Heart right ventricle (tissue), 16 donors: ENCODE results near the gene IGF2R. TPM values are rescaled to one million over a fixed set of nuclear protein-coding genes. Genes with fewer than 3 reads are reported as not detected.

Source experiments
- ATAC-seq, 8 donors: fragments of 200-7000 bp; cut with Tn5 transposase; one replicate each; pipeline ENCODE4 v1.9.1; 2020; ENCODE audit warnings: mild to moderate bottlenecking in 8 of 8, moderate library complexity in 8 of 8, moderate number of reproducible peaks in 1 of 8
- DNase-seq, 2 donors: peaks; one replicate each; pipeline ENCODE4 v3.0.0-alpha.2; 2020
- H3K27ac ChIP-seq, 10 donors: fragments of 200-600 bp; sonication (generic) in 2 of 10; one replicate each; pipeline versions ENCODE4 v1.5.0 to v1.8.0; 2020 to 2022; ENCODE audit warnings: mild to moderate bottlenecking in 3 of 10
- H3K27me3 ChIP-seq, 7 donors: fragments of 200-600 bp; one replicate each; pipeline ENCODE4 v1.8.0; 2021 to 2022; ENCODE audit warnings: mild to moderate bottlenecking in 2 of 7
- H3K36me3 ChIP-seq, 9 donors: fragments of 200-600 bp; sonication (generic) in 1 of 9; one replicate each; pipeline versions ENCODE4 v1.5.0 to v1.8.0; 2020 to 2022; ENCODE audit warnings: mild to moderate bottlenecking in 2 of 9
- H3K4me1 ChIP-seq, 9 donors: fragments of 200-600 bp; sonication (generic) in 1 of 9; one replicate each; pipeline versions ENCODE4 v1.5.0 to v1.8.0; 2020 to 2022; ENCODE audit warnings: mild to moderate bottlenecking in 4 of 9
- H3K4me3 ChIP-seq, 10 donors: fragments of 200-600 bp; sonication (generic) in 2 of 10; one replicate each; pipeline versions ENCODE4 v1.5.0 to v1.8.0; 2020 to 2022; ENCODE audit warnings: mild to moderate bottlenecking in 7 of 10, moderate library complexity in 2 of 10
- H3K9me3 ChIP-seq, 11 donors: fragments of 200-600 bp in 10 of 11; sonication (generic) in 2 of 11; one replicate each; pipeline versions ENCODE4 v1.5.0 to v1.8.0; 2013 to 2022; ENCODE audit warnings: mild to moderate bottlenecking in 2 of 11, control low read depth in 1 of 11, moderate library complexity in 1 of 11
- WGBS, 2 donors: extraction: QIAGEN DNeasy Blood & Tissue Kit; methylation state at CpG; one replicate each; pipeline ENCODE4 v1.1.7; 2013; ENCODE audit warnings: inconsistent platforms in 1 of 2; 5-methylcytosine and 5-hydroxymethylcytosine counted together
- intact Hi-C, 10 donors: fragments of 100-400 bp; cut with DNase I; formaldehyde crosslinking; loops; one replicate each; pipeline versions ENCODE4 v1.11.1 to v1.14.2; 2022
- polyA plus RNA-seq, 2 donors: library from polyadenylated mRNA; stranded (reverse); fragments of 200-250 nt; gene quantifications; one replicate each; pipeline ENCODE4 v1.2.3, GENCODE V29; 2013
- total RNA-seq, 10 donors: library from RNA; stranded (reverse); fragmentation: NEBNext Ultra II Directional in 3 of 10; extraction: Animal tissue kit (Norgen Biotek cat#: 25700) in 3 of 10; gene quantifications; one replicate each; pipeline versions ENCODE4 v1.2.1 to v1.2.4, GENCODE V29; 2021 to 2023
- TF ChIP-seq, protein P1 (sequence below), 9 donors: fragments of 200-600 bp; sonication (generic) in 2 of 9; IDR thresholded peaks; one replicate each; pipeline versions ENCODE4 v1.5.0 to v1.8.0; 2021 to 2022; ENCODE audit warnings: antibody characterized with exemption in 9 of 9, mild to moderate bottlenecking in 5 of 9, moderate library complexity in 1 of 9
- donor health status: Arrhythmogenic right ventricular cardiomyopathy.
- donor health status: ischemic (EF 13 %, LVEDD 7.1; RV severe dilation, severe dysfunction).
- donor health status: healthy with polysubstance abuse.
- donor health status: DM: no; HTN: yes; CAD: no.
- donor health status: DM: no; HTN: no; CAD: no.
- donor health status: ischemic (EF 25% LVEDD 6.9; RV normal size, moderate dysfunction).
- donor health status: ischemic (EF 25% LVEDD 5.7; RV mildly dilated, moderate dysfunction).
- donor health status: healthy.
- donor health status: DM: yes; HTN: yes; CAD: no.
- donor health status: Ischemic cardiomyopathy.
- donor health status: ischemic (EF 35%, LVEDD 5.7; RV mildly dilated, moderate dysfunction).
- donor health status: nonischemic (EF 11% LVEDD 7.7; RV severe dilation, severe dysfunction).
- donor health status: DM: yes; HTN: yes; CAD: no.
- donor health status: PGD.
- donor health status: ischemic (EF 29% LVEDD 5.4; RV normal size, mild dysfunction).
- donor health status: nonischemic (EF 23%, LVEDD 6.1; RV moderate dilation, normal function).

The IGF2R gene
- total and polyA plus RNA-seq, 12 donors, result 13.7 to 95.6 (median 70.2) TPM

DNA sequence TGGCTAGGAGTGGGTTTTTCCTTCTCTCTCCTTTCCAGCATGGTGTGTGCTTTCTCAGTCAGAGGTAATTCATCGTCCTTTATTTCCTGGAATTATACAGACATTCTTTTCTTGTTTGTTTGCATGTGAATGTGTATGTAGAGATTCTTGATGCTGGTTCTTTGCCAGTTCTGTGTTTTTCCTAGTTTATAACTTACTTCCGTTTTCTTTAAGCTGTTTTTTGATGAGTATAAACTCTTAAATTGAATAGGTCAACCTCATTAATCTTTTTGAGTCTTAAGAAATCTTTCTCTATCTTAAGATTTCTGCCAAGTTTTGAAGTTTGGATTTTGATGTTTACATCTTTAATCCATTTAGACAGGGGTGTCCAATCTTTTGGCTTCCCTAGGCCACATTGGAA, 38.7 kb downstream of the IGF2R start:
- H3K27ac ChIP-seq, result no peak overlapping the region
- H3K4me1 ChIP-seq, result peaks cover 0 to 68% (median 40%) of the 10 kb centered on the region in 9 donors
- no peaks in the 10 kb centered on the region for H3K27me3 ChIP-seq
- H3K9me3 ChIP-seq, result no peaks in the 10 kb centered on the region
- H3K4me3 ChIP-seq, result no peak overlapping the region
- TF ChIP-seq, protein P1, sequence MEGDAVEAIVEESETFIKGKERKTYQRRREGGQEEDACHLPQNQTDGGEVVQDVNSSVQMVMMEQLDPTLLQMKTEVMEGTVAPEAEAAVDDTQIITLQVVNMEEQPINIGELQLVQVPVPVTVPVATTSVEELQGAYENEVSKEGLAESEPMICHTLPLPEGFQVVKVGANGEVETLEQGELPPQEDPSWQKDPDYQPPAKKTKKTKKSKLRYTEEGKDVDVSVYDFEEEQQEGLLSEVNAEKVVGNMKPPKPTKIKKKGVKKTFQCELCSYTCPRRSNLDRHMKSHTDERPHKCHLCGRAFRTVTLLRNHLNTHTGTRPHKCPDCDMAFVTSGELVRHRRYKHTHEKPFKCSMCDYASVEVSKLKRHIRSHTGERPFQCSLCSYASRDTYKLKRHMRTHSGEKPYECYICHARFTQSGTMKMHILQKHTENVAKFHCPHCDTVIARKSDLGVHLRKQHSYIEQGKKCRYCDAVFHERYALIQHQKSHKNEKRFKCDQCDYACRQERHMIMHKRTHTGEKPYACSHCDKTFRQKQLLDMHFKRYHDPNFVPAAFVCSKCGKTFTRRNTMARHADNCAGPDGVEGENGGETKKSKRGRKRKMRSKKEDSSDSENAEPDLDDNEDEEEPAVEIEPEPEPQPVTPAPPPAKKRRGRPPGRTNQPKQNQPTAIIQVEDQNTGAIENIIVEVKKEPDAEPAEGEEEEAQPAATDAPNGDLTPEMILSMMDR (IDR thresholded peaks at IDR 0.05), result no peak
- peaks cover 0 to 33% (median 8%) of the 10 kb centered on the region in 9 donors for H3K36me3 ChIP-seq
- 33 to 58% methylated on average over 2 of the region's 2 CpGs for WGBS, 2 donors
- ATAC-seq (no peak), DNase-seq (no peak)
- intact Hi-C loops, result no loop called here

DNA sequence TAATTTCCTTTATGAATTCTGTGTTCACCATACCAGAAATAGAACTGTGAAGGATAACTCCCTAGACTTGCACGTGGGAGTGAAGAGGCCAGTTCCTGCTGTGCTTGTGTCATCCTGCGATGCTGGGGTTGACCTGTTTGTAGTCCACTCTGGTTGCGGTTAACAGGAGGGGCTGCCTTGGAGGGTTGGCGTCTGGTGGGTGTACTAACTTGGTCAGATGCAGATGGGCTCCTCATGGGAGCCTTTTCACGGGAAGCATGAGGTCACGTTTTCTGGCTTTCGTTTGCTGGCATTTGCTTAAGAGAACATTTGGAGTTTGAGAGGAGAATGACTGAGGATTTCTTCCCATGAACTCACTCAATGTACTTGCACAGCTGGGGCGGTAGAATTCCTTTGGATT, 41.2 kb downstream of the IGF2R start:
- peaks cover 0 to 45% (median 14%) of the 10 kb centered on the region in 9 donors for H3K36me3 ChIP-seq
- no peak overlapping the region for H3K4me3 ChIP-seq
- H3K9me3 ChIP-seq, result no peaks in the 10 kb centered on the region
- peaks cover 0 to 66% (median 45%) of the 10 kb centered on the region in 9 donors for H3K4me1 ChIP-seq
- TF ChIP-seq, protein P1 (IDR thresholded peaks at IDR 0.05), result no peak
- ATAC-seq (peak; percentile 66 to 87 (median 81)), DNase-seq (peak in 1 of 2 donors; percentile 74)
- WGBS, 2 donors, result 30 to 31% methylated on average over 8 of the region's 8 CpGs
- intact Hi-C loops, result no loop called here
- H3K27ac ChIP-seq, result peak overlapping the region in 5 of 10 donors; percentile 7 to 64 (median 49)
- H3K27me3 ChIP-seq, result no peaks in the 10 kb centered on the region

DNA sequence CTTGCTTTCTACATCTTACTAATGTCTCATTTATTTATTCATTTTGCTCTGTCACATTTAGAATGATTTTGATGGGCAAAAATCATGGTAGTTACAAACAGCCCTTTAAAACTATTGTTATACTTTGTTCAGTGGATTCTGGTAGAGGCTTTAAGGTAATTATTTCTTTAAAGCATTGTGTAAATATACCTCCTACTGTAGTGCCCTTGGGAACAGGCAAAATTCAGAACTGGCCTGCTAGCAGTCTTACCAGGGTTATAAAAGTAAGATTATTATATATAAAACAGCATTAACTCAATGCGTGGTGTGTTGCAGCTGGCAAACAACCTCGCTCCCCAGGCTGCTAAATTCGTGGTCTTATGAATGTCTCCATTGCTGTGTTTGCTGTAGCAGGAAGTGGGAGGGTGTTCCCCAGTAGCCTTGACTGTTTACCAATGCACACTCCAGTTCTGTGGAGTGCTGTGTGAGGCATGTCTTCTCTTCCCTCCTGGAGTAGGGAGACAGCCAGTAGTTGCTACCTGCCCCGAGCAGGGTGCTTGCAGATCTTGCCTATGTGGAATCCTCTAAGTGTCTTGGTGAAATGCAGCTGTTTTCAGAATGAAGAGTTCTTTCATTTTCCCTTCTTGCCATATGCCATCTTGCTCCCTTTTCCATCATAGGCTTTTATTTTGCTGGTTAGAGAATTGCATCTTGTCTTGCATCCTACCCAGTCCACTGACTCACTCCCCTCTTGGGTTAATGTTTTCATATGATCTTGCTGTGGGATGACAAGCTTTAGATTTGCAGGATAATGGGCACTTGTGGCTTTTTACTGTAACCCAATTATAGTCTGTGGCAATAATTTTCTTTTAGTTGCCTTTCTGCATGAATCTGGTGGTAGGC, 45.3 kb downstream of the IGF2R start:
- H3K36me3 ChIP-seq, result peaks cover 0 to 59% (median 18%) of the 10 kb centered on the region in 9 donors
- H3K4me1 ChIP-seq, result peaks cover 0 to 45% (median 32%) of the 10 kb centered on the region in 9 donors
- H3K4me3 ChIP-seq, result no peak overlapping the region
- 59 to 62% methylated on average over 4 of the region's 4 CpGs for WGBS, 2 donors
- no peaks in the 10 kb centered on the region for H3K9me3 ChIP-seq
- intact Hi-C loops, result no loop called here
- ATAC-seq, result peak in 4 of 8 donors; percentile 34 to 48 (median 38)
- TF ChIP-seq, protein P1 (IDR thresholded peaks at IDR 0.05), result no peak
- no peaks in the 10 kb centered on the region for H3K27me3 ChIP-seq
- DNase-seq, result no peak
- peak overlapping the region in 3 of 10 donors; percentile 1 to 23 (median 6) for H3K27ac ChIP-seq

DNA sequence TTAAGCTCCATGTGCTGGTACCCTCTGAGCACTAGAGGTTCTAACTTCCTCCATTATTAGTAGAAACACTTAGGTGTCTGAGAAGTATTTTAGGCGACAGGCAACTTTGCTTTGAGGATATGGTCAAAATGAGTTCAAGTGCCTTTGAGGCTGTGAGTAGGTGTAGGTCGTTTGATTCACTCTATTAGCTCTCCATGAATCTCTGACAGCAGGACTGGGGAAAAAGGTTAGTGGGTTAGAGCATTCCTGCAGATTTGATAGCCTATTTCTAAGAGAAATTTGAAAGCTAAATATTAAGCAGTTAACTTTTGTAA, 45.9 kb downstream of the IGF2R start:
- H3K36me3 ChIP-seq, result peaks cover 0 to 54% (median 18%) of the 10 kb centered on the region in 9 donors

More for the DNA sequence above, 45.9 kb downstream of the IGF2R start:
- no peaks in the 10 kb centered on the region for H3K27me3 ChIP-seq
- no peaks in the 10 kb centered on the region for H3K9me3 ChIP-seq
- WGBS, 2 donors, result 62 to 75% methylated on average over 2 of the region's 2 CpGs
- intact Hi-C loops, result loop anchor here in 1 of 10 donors (5.0 kb wide), 1 partner anchor 33 kb away; no protein-coding TSS in a partner anchor
- DNase-seq (no peak), ATAC-seq (no peak)
- H3K27ac ChIP-seq, result peak overlapping the region in 1 of 10 donors; percentile 1
- peaks cover 0 to 39% (median 27%) of the 10 kb centered on the region in 9 donors for H3K4me1 ChIP-seq
- no peak overlapping the region for H3K4me3 ChIP-seq
- TF ChIP-seq, protein P1 (IDR thresholded peaks at IDR 0.05), result no peak
